Stimulated activated memory B cell treated with anti-CD40 and anti-IgM and Interleukin-4, amounts not matched to agents 10 μg/mL and 1 μg/mL and 100 μg/mL, for 72 hours (primary cell): Measurements from ENCODE around the gene SFMBT2.

Source experiments
- ATAC-seq: fragments of 150-1000 bp; cut with Tn5 transposase; 2 replicates; pipeline ENCODE4 v1.10.0; 2021
- H3K27ac Mint-ChIP-seq: one replicate; pipeline ENCODE4 v1.8.0; 2022; ENCODE audit warnings: mild to moderate bottlenecking, mixed read lengths
- H3K27me3 Mint-ChIP-seq: one replicate; pipeline ENCODE4 v1.8.0; 2022; ENCODE audit warnings: mixed read lengths
- H3K36me3 Mint-ChIP-seq: one replicate; pipeline ENCODE4 v1.8.0; 2022; ENCODE audit warnings: mixed read lengths
- H3K4me1 Mint-ChIP-seq: one replicate; pipeline ENCODE4 v1.8.0; 2022; ENCODE audit warnings: mixed read lengths
- H3K4me3 Mint-ChIP-seq: one replicate; pipeline ENCODE4 v1.8.0; 2022; ENCODE audit warnings: mild to moderate bottlenecking, moderate library complexity, mixed read lengths
- H3K9me3 Mint-ChIP-seq: one replicate; pipeline ENCODE4 v1.8.0; 2022; ENCODE audit warnings: mixed read lengths

The SFMBT2 gene

GRCh38 chr10:7130191-7130911 lies 280.5 kb downstream of the SFMBT2 start:
- no peak overlapping the region for H3K27ac Mint-ChIP-seq
- H3K4me1 Mint-ChIP-seq, result peaks cover 8% of the 10 kb centered on the region
- H3K4me3 Mint-ChIP-seq, result no peak overlapping the region
- peaks cover 20% of the 10 kb centered on the region for H3K27me3 Mint-ChIP-seq
- peaks cover 6% of the 10 kb centered on the region for H3K9me3 Mint-ChIP-seq
- H3K36me3 Mint-ChIP-seq, result no peaks in the 10 kb centered on the region
- no peak for ATAC-seq

- H3K9me3 Mint-ChIP-seq, result no peaks in the 10 kb centered on the region
- no peak overlapping the region for H3K27ac Mint-ChIP-seq
- no peak overlapping the region for H3K4me3 Mint-ChIP-seq
- no peak for ATAC-seq
- H3K4me1 Mint-ChIP-seq, result peaks cover 15% of the 10 kb centered on the region
- H3K27me3 Mint-ChIP-seq, result peaks cover 7% of the 10 kb centered on the region
- no peaks in the 10 kb centered on the region for H3K36me3 Mint-ChIP-seq
These were observed 287.1 kb downstream of the SFMBT2 start for GRCh38 chr10:7123774-7124173.

GRCh38 chr10:7122561-7122960 lies 288.3 kb downstream of the SFMBT2 start:
- Mint-ChIP-seq H3K36me3 (no peaks in the 10 kb centered on the region), H3K27ac (no peak overlapping the region), H3K4me1 (peaks cover 15% of the 10 kb centered on the region), H3K27me3 (peaks cover 7% of the 10 kb centered on the region), H3K9me3 (no peaks in the 10 kb centered on the region), H3K4me3 (no peak overlapping the region)
- no peak for ATAC-seq

GRCh38 chr10:7121154-7121797 lies 289.6 kb downstream of the SFMBT2 start:
- H3K27ac Mint-ChIP-seq, result peak overlapping the region; percentile 14
- ATAC-seq, result peak; percentile 75
- no peaks in the 10 kb centered on the region for H3K36me3 Mint-ChIP-seq
- H3K4me3 Mint-ChIP-seq, result no peak overlapping the region
- peaks cover 15% of the 10 kb centered on the region for H3K4me1 Mint-ChIP-seq
- peaks cover 7% of the 10 kb centered on the region for H3K27me3 Mint-ChIP-seq
- H3K9me3 Mint-ChIP-seq, result no peaks in the 10 kb centered on the region

DNA sequence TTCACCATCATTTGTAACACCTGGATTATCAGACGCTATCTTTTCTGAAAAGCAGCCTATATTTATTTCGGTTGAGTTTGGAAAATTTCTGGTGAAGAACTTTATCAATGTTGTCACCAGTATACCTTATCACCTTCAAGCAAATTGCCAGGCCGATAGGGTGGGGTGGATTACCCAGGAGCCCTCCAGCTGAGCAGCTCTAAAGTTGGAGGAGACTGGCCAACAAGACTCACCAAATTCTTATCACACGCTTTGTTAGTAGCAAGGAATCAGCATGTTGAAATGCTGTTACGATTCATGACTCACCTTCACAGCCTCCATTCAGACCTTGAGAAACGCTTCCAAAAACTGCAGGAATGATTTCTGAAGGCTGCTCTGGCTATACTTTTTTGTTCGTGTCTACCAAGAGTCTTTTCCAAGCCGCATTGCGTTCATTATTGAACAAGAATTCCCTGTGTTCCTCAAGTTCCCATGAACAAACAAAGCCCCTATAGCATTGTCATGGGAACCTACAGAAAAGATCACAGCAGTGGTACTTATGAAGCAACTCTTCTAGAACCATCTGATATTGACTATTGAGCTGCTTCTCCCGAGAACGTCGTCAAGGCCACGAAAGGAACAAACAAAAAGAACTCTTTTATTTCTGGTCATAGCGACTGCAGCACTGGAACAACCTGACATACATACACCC lies 291.4 kb downstream of the SFMBT2 start:
- peaks cover 7% of the 10 kb centered on the region for H3K27me3 Mint-ChIP-seq
- no peak overlapping the region for H3K4me3 Mint-ChIP-seq

GRCh38 chr10:7117806-7118674 lies 292.8 kb downstream of the SFMBT2 start:
- Mint-ChIP-seq H3K36me3 (no peaks in the 10 kb centered on the region), H3K9me3 (no peaks in the 10 kb centered on the region), H3K4me3 (no peak overlapping the region), H3K27ac (no peak overlapping the region), H3K27me3 (peaks cover 10% of the 10 kb centered on the region), H3K4me1 (peaks cover 9% of the 10 kb centered on the region)
- no peak for ATAC-seq

More for the DNA sequence above, 291.4 kb downstream of the SFMBT2 start:
- no peaks in the 10 kb centered on the region for H3K36me3 Mint-ChIP-seq
- H3K9me3 Mint-ChIP-seq, result no peaks in the 10 kb centered on the region
- no peak overlapping the region for H3K27ac Mint-ChIP-seq
- ATAC-seq, result no peak
- H3K4me1 Mint-ChIP-seq, result peaks cover 15% of the 10 kb centered on the region

GRCh38 chr10:7117177-7117799 lies 293.5 kb downstream of the SFMBT2 start:
- Mint-ChIP-seq H3K27me3 (peaks cover 10% of the 10 kb centered on the region), H3K36me3 (no peaks in the 10 kb centered on the region), H3K27ac (no peak overlapping the region), H3K9me3 (no peaks in the 10 kb centered on the region), H3K4me1 (peaks cover 9% of the 10 kb centered on the region), H3K4me3 (no peak overlapping the region)
- ATAC-seq, result no peak

GRCh38 chr10:7111561-7111960 lies 299.3 kb downstream of the SFMBT2 start:
- H3K27me3 Mint-ChIP-seq, result peaks cover 10% of the 10 kb centered on the region
- no peaks in the 10 kb centered on the region for H3K36me3 Mint-ChIP-seq
- peaks cover 4% of the 10 kb centered on the region for H3K9me3 Mint-ChIP-seq
- H3K4me1 Mint-ChIP-seq, result no peaks in the 10 kb centered on the region
- ATAC-seq, result no peak
- no peak overlapping the region for H3K4me3 Mint-ChIP-seq
- no peak overlapping the region for H3K27ac Mint-ChIP-seq

GRCh38 chr10:7111089-7111488 lies 299.7 kb downstream of the SFMBT2 start:
- ATAC-seq, result no peak
- Mint-ChIP-seq H3K27me3 (peaks cover 10% of the 10 kb centered on the region), H3K36me3 (no peaks in the 10 kb centered on the region), H3K9me3 (peaks cover 4% of the 10 kb centered on the region), H3K27ac (no peak overlapping the region), H3K4me1 (no peaks in the 10 kb centered on the region), H3K4me3 (no peak overlapping the region)
